Spleen (tissue), 7 donors: Measurements from ENCODE around the gene EIF2A.

Experiments used
- CTCF ChIP-seq, 11 experiments: fragments of 200-600 bp in 7 of 11; fragments of 450-650 bp in 4 of 11; sonication (generic) in 4 of 11; IDR thresholded peaks in 8 of 11; conservative IDR thresholded peaks in 3 of 11; 1 replicate in 7 of 11; 2 replicates in 4 of 11; pipeline versions ENCODE4 v1.4.0 to v1.8.0; 2016 to 2021; ENCODE audit warnings: antibody characterized with exemption in 11 of 11, inconsistent platforms in 4 of 11, mild to moderate bottlenecking in 1 of 11
- POLR2A ChIP-seq, 3 donors: fragments of 450-650 bp; IDR thresholded peaks; one replicate each; pipeline ENCODE4 v1.5.1; 2017; ENCODE audit warnings: antibody characterized with exemption in 3 of 3, mild to moderate bottlenecking in 1 of 3
- POLR2AphosphoS5 ChIP-seq, 3 donors: sonication (generic); formaldehyde crosslinking; IDR thresholded peaks; one replicate each; pipeline ENCODE4 v1.5.1; 2017; ENCODE audit warnings: antibody characterized with exemption in 3 of 3
- donor health status: DM: no; HTN: no; CAD: no; lungs with moderate emphysema.
- donor health status: DM: no; HTN: no; CAD: no.
- donor health status: DM: no; HTN: no; CAD: no.

- TF ChIP-seq CTCF (IDR thresholded peaks at IDR 0.05 in 8 of 11, conservative IDR thresholded peaks at IDR 0.05 in 3 of 11) (no peak), POLR2A (IDR thresholded peaks at IDR 0.05) (no peak), POLR2AphosphoS5 (IDR thresholded peaks at IDR 0.05) (no peak)
These were observed 47.6 kb downstream of the EIF2A start for GRCh38 chr3:150594150-150594549.
